Brain microvascular endothelial cell (primary cell): Measurements from ENCODE around the gene AKAP13.

ENCODE experiments used
- DNase-seq: peaks from one replicate; pipeline ENCODE4 v3.0.0-alpha.2; 2020
- H3K27ac ChIP-seq: fragments of 250-450 bp; sonication (Bioruptor Pico); 2 replicates; pipeline ENCODE4 v1.5.1; 2020; ENCODE audit warnings: mild to moderate bottlenecking, moderate library complexity
- H3K27me3 ChIP-seq: fragments of 250-450 bp; sonication (Bioruptor Pico); replicated peaks from 2 replicates; pipeline ENCODE4 v1.5.1; 2020; ENCODE audit warnings: mild to moderate bottlenecking
- H3K36me3 ChIP-seq: fragments of 250-450 bp; sonication (Bioruptor Pico); replicated peaks from 2 replicates; pipeline ENCODE4 v1.5.1; 2020; ENCODE audit warnings: mild to moderate bottlenecking
- H3K4me3 ChIP-seq: 2 replicates; pipeline ENCODE4 v1.5.1; 2011; ENCODE audit warnings: low read depth, mild to moderate bottlenecking, control low read depth, low read length, moderate library complexity
- in situ Hi-C: cut with HindIII; loops from 2 replicates; pipeline ENCODE4 v1.10.0; 2017; ENCODE audit warnings: low sequenced_read_pairs, low pct_ligation_motif_present
- TF ChIP-seq, protein P1 (sequence below): IDR thresholded peaks from 2 replicates; pipeline ENCODE4 v1.5.1; 2011; ENCODE audit warnings: low read depth, mild to moderate bottlenecking, moderate library complexity, low read length, control low read depth, inconsistent platforms; ENCODE audit errors: missing control alignments

Gene AKAP13

DNA sequence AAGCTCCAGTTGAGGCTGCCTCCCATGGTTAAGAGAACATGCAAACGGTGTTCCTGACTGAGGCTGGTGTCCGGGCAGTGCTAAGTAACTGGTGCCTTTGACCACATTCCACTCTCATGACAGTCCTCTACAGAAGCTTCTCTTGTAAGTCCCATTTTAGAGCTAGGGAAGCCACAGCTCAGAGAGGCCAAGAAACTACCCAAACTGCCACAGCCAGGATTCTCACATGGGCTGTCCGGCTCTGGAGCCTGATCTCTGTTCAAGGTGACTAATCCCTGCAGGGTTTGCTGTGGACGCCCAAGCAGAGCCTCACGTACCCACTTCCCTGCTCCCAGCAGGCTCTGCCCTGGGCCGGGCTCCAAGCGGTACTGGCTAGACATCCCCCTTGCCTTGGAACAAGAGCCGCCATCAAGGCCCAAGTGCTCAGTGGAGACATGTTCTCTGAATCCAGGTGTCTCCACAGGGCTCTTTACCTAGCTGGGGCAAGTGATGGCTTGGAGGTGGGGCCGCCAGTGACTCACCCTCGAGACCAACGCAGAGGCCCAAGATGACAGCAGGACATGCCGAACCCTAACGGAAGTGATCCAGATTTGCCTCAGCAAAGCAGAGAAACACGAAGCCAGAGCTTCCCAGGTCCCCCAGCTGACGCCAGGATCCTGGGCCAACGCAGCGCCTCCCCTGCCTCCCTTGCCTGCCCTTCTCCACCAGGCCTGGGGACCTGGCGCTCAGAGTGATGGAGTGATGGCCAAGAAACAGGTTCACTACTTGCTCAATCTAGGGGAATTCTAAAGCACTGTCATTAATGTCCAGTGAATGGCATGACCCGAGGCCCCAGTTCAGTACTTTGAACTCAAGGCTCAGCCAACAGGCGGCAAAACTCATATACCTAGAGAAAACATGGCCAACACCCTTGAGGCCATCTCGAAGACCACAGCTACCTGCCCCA is 390.0 kb downstream of the AKAP13 start:
- Histone ChIP-seq H3K27ac (no peak overlapping the region), H3K36me3 (no peaks in the 10 kb centered on the region), H3K4me3 (no peak overlapping the region), H3K27me3 (no peaks in the 10 kb centered on the region)
- in situ Hi-C loops: no loop called here
- TF ChIP-seq, protein P1, sequence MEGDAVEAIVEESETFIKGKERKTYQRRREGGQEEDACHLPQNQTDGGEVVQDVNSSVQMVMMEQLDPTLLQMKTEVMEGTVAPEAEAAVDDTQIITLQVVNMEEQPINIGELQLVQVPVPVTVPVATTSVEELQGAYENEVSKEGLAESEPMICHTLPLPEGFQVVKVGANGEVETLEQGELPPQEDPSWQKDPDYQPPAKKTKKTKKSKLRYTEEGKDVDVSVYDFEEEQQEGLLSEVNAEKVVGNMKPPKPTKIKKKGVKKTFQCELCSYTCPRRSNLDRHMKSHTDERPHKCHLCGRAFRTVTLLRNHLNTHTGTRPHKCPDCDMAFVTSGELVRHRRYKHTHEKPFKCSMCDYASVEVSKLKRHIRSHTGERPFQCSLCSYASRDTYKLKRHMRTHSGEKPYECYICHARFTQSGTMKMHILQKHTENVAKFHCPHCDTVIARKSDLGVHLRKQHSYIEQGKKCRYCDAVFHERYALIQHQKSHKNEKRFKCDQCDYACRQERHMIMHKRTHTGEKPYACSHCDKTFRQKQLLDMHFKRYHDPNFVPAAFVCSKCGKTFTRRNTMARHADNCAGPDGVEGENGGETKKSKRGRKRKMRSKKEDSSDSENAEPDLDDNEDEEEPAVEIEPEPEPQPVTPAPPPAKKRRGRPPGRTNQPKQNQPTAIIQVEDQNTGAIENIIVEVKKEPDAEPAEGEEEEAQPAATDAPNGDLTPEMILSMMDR: no peak
- peak; percentile 39 for DNase-seq

DNA sequence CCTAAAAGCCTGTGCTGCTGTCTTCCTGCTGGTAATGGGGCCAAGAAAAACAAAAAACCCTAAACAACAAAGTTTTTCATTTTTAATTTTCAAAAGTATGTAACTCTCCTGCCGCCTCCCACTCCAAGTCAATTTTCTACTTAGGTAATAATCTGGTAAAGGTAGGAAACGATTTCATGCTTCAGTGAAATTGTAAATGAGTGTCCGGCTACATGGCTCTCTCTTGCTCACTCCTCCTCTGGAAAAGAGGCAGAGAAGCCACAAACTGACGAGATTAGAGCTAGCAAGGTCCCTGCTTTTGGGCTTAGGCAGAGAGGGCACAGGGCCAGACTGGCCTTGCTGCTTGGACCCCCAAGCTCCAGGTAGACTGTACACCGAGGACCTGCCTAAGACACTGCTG is 390.9 kb downstream of the AKAP13 start:
- in situ Hi-C loops: no loop called here
- Histone ChIP-seq H3K4me3 (no peak overlapping the region), H3K27me3 (no peaks in the 10 kb centered on the region), H3K27ac (no peak overlapping the region), H3K36me3 (no peaks in the 10 kb centered on the region)
- TF ChIP-seq, protein P1: no peak
- DNase-seq: no peak

DNA sequence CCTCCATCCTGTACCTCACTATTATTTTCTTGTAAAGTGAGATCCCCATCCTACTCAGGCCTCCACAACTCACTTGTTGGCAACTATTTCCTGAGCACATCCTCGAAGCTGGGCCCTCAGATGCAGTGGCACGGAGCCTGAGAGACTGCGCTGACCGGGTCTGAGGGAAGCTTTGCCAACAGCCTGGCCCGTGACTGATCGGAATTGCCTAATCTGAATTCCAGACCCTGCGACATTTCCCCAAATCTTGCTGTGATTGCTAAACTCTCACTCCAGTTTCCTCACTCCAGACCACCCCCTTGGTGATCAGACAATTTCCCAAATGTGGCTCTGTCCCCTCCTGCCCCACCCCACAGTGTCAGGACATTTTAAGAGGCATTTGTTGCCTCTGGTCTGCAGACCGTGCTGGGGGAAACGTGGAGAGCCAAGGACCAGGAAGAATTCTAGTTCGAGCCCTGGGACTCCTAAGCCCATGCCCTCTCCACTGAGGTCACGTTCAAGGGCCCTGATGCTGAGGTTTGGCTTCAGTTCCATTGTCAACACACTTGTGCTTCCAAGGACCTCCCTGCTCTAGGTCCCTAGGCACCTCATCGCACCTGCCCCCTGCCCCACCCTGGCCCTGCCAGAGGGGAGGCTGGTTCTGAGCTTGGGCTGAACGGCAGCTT is 391.5 kb downstream of the AKAP13 start:
- no peak for DNase-seq
- Histone ChIP-seq H3K4me3 (no peak overlapping the region), H3K27ac (no peak overlapping the region), H3K36me3 (no peaks in the 10 kb centered on the region), H3K27me3 (no peaks in the 10 kb centered on the region)
- in situ Hi-C loops: no loop called here
- TF ChIP-seq, protein P1: no peak

DNA sequence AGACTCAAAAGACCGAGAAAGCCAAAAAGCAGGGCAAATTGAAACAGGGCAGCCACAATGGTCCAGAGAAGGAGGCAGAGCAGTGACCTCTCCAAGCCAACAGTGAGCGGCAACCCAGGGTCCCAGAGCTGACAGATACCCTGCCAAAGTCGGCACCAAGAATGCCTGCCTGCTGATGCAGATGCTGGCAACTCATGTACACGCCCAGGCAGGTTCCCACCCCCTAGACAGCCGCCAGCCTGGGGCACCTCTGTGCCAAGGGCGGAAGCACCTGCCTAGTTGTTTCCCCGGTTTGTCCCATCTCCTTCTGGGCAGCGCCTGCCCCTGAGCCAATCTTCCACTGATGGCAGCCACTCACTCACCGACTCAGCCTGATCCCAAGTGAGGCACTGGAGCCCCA is 392.3 kb downstream of the AKAP13 start:
- no peak for DNase-seq
- H3K36me3 ChIP-seq: no peaks in the 10 kb centered on the region
- no peaks in the 10 kb centered on the region for H3K27me3 ChIP-seq
- no peak overlapping the region for H3K27ac ChIP-seq
- in situ Hi-C loops: no loop called here
- TF ChIP-seq, protein P1: no peak
- H3K4me3 ChIP-seq: no peak overlapping the region

DNA sequence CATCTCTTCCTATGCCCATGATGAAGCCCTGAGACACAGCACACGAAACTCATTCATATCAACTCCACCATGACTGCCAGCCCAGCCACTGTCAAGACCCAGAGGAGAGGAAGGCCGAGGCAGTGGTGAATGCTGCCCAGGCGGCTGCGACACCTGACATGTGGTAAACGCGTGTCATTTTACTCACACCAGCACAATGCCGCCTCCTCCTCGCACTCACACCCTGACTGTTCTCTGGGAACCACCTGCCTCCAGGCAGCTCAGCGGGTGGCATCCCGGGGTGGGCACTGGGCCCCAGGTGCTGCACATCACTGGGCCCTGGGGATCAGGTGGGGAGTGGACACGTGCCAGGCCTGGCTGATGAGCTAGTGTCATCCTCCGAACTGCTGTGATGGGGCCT is 392.8 kb downstream of the AKAP13 start:
- TF ChIP-seq, protein P1: no peak
- no peaks in the 10 kb centered on the region for H3K36me3 ChIP-seq
- no peak for DNase-seq
- in situ Hi-C loops: no loop called here
- H3K4me3 ChIP-seq: no peak overlapping the region
- H3K27me3 ChIP-seq: no peaks in the 10 kb centered on the region
- H3K27ac ChIP-seq: no peak overlapping the region
